HG02973 (cell line): ENCODE data around the gene PLXDC1.
"Not testable (repeated sequence)": the region's sequence is repeated elsewhere in the genome, so short reads cannot be mapped to it uniquely, and the experiment has no call there.

ENCODE experiments used
- ATAC-seq: cut with Tn5 transposase; IDR thresholded peaks from one replicate; pipeline ENCODE4 v1.9.1; 2021; ENCODE audit warnings: moderate library complexity; ENCODE audit not compliant: unreplicated experiment

Gene PLXDC1

DNA sequence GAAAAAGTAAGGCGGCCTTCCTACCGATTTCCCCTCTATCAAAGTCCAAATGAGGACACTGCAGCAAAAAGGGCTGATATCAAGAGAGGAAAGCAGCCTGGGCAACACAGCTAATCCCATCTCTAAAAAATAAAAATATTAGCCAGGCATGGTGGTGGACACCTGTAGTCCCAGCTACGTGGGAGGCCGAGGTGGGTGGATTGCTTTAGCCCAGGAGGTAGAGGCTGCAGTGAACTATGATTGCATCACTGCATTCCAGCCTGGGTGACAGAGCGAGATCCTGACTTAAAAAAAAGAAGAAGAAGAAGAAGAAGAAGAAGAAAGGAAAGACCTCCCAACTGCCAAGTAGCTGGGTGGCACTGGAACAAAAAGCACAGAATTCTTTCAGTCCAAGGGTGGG is 31.6 kb upstream of the PLXDC1 start:
- ATAC-seq = no peak

DNA sequence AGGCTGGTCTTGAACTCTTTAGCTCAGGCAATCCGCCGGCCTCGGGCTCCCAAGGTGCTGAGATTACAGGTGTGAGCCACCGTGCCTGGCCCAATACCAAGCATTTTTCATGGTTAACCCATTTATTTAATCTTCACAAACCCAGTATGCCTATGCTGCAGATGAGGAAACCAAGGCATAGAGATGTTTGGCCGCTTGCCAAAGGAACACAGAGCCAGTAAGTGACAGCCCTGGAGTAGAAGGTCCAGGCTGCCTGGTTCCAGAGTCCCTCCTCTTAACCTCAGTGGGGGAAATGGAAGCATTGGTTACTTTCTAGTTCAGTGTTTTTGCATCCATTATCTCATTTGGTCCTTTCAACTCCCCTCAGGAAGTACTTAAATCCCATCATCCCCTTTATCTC is 29.9 kb upstream of the PLXDC1 start:
- ATAC-seq = no peak

DNA sequence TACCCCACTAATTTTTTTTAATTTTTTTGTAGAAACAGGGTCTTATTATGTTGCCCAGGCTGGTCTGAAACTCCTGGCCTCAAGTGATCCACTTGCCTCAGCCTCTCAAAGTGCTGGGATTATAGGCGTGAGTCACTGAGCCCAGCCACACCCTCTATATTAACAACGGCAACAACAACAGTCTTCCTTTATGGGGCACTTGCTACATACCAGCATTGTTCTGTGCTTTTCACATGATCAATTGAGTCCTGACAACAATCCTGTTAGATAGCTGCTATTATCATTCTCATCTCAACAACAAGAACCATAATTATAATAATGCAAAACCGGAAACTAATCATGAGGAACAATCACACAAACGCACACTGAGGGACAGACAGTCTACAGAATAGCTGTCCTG is 27.1 kb upstream of the PLXDC1 start:
- no peak for ATAC-seq

DNA sequence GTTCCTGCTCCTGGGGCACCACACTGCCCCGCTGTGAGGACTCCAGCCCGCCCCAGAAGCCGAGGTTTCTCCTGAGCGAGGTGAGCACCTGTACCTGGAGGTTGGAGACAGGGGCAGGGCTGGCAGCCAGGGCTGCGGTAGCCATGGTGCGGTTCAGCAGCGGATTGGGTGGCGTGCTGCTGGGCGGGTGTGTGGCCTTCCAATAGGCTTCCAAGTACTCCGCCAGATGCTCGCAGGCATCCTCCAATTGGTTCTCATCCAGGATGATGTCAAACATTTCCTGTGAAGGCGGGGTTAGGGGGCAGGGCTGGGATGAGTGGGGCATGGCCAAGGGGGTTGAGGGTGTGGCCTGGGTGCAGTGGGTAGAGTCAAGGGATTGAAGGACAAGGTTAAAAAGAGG is 25.8 kb upstream of the PLXDC1 start:
- no peak for ATAC-seq

DNA sequence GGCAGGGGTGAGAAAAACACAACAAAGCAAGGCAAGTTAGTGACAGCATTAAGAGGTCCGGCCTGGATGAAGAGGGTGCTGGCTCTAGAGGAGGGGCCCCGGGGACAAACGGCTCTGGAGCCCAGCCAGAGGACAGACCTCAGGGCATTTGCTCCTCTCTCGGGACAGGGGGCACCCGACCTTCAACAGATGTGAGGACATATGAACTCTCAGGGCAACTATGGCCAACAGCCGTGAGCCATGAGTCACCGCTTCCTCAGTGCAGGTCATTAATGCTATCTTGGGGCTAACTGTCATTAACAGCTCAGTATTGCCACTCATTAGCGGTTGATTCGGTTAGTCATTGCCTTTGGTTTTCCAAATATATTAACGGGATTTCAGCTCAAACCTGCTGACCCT is 24.3 kb upstream of the PLXDC1 start:
- ATAC-seq = no peak

DNA sequence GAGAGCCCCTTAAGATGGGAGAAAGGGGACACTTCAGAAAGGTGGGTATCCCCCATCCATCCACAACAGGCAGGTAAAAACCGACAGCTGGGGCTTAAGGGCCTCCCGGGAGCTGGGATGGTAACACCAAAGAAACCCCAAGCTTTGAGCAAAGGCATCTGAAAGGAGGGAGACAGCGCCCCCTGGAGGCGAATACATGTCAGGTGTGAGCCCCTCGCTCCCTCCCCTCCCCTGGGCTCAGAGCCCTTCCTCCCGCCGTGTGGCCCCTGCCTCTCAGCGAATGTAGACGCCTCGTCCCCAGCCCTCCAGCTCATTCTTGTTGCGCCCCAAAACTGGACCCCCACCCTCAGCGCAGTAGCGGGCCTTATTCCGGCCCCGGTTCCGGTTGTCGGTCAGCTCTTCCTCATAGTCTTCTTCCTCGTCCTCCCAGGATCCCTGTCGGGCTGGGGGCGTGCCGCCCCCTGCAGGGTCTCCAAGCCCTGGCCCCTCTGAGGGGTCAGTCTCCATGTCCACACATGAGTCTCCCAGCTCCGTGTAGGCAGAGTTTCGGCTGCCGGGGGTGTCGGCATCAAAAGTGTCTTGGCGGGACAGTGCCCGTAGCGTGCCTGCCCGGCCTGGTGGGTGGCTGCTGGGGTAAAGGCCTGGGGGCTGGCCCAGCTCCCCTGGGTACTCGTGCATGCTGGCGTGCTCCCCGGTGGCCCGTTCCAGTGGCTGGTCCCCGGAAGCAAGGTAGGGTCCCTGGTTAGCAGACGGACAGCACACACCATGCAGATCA is 23.7 kb upstream of the PLXDC1 start:
- no peak for ATAC-seq

DNA sequence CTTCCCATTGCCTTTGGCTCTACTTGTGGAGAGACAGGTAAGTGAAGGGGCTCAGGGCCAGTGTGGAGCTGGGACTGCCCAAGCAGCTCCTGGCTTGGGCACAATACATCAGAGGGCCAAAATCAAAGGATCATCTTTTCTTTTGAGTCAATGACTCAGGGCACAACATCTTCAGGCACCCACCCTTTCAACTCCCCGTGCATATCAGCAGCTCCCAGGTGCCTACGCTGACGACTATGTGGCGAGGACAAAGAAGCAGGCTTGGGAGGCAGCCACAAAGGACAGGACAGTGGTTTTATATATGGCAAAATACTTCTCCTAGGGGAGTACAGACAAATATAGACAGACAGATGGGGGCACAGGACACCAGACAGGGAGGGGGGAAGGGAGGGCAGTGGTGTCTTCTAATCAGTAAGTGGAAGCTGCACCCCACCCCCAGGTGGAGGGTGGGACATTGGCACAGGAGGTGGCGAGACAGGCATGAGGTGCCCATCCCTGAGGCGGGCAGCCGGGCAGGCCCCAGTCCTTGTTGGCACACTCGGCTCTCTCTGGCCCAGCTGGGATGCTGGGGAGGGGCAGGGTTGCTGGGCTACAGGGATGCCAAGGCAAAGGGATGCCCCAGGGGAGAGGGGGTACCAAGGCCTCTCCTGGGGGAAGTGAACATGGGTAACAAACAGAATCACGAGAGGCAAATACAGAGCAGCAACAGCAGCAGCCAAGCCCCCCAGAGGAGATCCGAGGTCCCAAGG is 22.3 kb upstream of the PLXDC1 start:
- ATAC-seq = no peak

DNA sequence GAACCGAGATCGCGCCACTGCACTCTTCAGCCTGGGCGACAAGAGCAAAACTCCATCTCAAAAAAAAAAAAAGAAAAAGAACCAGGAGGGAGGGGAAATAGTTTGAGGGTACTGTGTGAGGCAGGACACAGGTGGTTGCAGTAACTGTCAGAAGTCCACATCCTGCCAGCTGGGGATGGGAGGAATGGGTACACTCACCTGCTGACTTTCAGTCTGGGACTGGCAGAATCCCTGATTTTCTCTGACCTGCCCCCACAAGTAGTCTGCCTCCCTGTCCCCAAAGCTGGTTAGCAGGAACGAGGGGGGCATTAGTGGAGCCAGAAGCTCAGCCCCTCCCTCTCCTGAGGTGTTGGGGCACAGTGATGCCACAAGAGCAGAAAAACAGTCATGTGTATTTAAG is 21.6 kb upstream of the PLXDC1 start:
- ATAC-seq = no peak

DNA sequence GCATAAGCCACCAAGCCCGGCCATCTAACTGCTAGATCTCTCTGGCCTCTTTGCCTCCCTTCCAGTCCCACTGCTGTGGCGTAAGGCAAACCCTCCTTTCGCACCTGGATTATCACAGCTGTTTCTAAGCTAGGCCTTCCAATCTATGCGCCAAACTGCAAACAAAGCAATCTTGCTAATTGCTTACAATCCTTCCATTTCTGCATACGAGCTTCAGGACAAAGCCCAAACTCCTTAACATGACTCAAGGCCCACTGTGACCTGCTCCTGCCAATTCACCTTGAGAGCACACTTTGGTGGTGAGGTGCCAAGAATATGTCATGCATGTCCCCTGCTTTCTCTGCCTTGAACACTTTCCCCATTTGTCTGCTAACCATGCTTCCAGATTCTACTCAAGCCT is 20.5 kb upstream of the PLXDC1 start:
- ATAC-seq = no peak

DNA sequence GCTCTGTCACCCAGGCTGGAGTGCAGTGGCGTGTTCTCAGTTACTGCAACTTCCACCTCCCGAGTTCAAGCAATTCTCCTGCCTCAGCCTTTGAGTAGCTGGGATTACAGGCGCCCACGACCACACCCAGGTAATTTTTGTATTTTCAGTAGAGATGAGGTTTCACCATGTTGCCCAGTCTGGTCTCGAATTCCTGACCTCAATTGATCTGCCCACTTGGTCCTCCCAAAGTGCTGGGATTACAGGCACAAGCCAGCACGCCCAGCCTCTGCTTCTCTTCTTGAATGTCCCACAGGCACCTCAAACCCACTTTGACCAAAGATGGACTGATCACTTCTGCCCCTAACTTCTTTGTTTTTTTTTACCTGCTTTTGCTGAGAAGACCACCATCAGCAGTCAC is 19.1 kb upstream of the PLXDC1 start:
- no peak for ATAC-seq

DNA sequence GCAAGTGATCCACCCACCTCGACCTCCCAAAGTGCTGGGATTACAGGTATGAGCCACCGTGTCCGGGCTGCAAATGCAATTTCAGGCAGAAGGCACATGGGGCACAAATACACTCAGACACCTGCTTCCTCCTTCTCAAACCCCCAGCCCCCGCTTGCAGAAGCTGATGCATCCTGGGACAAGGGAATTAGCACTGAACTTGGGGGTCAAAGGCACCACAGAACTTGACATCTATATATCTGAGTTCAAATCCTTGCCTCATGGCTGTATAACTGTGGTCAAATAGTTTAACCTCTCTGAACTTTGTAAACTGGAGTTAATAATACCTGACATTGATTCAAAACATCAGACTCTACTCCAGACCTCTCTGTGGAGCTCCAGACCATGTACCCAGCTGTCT is 18.7 kb upstream of the PLXDC1 start:
- no peak for ATAC-seq

DNA sequence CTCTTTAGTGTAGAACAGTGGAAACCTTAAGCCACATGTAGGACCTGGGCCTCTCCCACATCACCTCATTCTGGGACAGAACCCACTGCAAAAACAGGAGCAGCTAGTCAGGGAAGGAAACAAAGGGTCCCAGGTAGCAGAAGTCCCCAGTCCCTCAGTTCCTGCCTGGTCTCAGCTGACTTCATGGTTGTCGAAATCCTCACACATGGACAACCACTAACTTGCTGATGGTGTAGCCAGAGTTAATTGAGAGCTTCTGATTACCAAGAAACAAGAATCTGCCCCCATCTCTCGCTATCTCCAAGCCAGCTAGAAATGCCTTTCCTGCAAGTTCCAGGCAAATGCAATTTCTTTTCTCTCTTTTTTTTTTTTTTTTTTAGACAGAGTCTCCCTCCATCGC is 18.1 kb upstream of the PLXDC1 start:
- no peak for ATAC-seq

DNA sequence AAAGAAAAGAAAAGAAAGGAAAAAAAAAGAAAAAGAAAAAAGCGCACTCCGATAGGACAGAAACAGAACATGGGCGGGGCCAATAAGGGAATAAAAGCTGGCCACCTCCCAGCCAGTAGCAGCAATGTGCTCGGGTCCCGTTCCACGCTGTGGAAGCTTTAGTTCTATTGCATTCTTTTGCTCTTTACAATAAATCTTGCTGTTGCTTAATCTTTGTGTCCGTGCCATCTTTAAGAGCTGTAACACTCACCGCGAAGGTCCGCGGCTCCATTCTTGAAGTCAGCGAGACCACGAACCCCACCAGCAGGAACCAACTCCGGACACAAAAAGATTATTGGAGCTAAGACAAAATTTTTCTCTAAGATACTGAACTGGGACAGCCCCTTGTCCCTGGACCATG is 17.7 kb upstream of the PLXDC1 start:
- ATAC-seq = no peak

DNA sequence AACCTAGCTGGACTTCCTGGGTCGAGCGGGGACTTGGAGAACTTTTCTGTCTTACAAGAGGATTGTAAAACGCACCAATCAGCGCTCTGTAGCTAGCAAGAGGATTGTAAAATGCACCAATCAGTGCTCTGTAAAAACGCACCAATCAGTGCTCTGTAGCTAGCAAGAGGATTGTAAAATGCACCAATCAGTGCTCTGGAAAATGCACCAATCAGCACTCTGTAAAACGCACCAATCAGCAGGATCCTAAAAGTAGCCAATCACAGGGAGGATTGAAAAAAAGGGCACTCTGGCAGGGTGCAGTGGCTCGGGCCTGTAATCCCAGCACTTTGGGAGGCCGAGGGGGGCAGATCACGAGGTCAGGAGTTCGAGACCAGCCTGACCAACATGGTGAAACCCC is 17.1 kb upstream of the PLXDC1 start:
- ATAC-seq = not testable (repeated sequence)

DNA sequence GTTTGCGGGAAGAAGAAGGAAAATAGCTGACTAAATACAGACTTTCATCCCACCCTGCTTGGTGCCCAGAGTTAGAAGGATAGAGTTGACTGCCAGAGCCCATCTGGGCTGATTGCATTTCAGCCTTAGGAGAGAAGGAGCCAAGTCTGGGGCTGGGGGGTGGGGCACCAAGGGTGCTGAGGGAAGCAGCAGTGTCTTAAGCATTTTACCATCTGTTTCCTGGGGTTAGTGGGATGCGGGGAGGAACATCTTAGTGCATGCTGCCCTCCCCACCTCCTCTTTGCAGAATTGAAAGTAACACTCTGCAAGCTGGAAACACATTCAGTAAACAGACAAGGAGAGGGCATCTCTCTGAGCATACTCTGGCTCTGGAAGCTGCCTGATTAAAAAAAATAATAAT is 16.0 kb upstream of the PLXDC1 start:
- no peak for ATAC-seq

DNA sequence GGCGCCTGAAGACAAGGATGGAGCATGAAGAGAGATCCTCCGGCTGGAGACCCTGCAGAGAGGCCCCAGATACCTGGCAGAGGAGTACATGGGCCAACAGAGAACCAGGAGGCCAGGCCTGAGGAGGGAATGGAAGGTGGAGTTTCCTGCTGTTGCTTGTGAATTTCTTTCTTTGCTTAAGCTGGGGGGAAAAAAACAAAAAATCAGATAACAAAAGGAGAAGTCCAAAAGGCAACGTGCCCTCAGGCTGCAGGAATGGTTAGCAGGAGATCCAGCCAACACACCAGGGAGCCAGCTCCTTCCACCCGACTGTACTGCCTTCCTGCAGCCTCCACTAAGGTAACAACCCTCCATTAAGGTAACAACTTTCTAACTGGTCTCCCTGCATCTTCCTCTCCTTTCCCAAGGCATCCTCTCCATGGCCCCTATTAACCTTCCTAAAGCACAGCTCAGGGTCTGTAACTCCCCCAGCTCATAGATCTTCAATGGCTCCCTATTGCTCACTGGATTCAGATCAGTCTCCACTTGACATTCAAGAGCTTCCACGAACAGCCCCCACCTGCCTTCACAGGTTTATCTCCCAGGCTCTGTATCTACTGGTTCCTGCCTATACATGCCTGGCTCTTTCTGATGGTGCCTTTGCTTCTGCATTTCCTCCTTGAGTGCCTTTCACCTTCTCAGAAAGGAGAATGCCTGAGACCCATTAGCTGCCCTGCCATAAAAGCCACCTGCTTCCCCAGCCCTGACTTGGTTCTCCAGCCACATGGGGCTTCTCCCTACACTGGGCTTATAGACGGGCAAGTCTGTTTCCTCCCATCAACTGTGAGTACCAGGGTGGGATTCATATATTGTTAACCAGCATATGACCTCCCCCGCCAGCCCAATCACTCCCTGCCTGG is 15.2 kb upstream of the PLXDC1 start:
- no peak for ATAC-seq

DNA sequence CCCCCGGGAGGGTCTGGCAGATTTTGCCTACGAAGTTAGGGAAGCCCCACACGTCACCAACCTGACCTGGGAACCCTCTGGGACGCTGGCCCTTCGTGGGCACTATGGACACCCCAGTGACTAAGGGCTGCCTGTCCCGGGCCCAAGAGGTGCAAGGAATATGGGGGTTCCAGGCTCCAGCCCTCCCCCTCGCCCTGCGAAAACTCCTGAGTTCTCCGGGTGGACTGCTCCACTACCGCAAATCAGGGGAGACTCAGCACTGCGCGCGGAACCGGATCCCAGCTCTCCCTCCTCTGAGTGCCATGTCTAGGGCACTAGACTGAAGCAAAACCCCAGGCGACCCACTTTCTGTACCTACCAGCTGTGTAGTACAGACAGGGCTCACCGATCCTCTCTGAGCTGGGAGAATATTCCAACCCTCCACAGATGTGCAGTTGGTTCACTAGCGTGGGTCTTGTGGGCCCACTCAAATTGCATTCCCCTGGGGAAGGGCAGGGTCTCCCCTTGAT is 14.5 kb upstream of the PLXDC1 start, which contains the start of gene ARL5C:
Gene ARL5C, minus strand, starts transcription at position 321 of the 509 bp plus-strand sequence. CDS start 401 bp downstream, outside the sequence.
- ATAC-seq = no peak

DNA sequence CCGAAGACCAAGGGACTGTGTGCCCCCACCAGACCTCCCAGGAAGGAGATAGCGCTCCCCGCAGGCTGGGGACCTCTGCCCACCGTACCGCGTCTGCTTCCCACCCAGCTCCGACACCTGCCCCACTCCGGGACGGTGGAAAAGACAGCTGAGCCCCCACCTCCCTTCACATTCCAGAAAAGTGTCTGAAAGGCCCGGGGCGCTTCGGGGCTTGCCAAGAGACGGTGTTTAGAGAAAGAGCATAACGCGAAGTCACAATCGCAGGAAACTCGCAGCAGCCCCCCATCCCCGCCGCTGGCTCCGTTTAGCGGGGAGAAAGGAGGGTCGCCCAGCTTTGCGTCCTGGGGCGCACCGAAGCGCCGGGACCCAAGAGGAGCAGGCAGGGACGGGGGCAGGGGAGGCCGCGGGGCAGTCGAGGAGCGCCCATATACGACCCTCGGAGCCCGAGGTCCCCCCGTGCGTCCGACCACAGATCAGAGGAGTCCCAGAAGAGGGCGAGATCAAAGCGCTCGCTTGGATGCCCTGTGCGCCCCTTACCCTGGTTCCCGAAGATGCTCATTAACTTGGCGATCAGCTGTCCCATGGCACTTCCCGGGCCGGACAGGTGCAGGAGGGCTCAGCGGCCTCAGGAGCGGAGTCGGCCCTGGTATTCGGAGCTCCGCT is 13.9 kb upstream of the PLXDC1 start:
- no peak for ATAC-seq

DNA sequence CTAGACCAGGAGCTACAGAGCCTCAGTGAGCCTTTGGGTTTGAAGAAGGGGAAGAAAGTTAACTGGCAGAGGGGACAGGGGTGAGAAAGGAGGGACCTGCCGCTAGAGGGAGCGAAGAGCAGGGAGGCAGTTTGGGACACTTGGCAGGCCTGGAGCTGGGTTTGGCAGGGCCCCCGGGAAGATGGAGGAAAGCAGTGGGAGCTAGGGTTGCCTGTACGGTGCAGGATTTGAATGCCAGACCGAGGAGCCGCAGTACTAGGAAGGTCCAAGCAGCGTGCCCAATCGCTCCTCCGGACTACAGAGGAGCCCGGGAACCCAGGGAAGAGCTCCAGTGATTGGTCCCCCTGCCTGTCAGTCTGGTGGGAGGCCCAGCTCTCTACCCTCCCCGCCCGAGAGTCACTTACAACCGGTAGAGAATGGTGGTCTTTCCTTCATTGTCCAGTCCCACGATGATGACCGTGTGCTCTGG is 13.3 kb upstream of the PLXDC1 start:
- peak; percentile 81 for ATAC-seq

DNA sequence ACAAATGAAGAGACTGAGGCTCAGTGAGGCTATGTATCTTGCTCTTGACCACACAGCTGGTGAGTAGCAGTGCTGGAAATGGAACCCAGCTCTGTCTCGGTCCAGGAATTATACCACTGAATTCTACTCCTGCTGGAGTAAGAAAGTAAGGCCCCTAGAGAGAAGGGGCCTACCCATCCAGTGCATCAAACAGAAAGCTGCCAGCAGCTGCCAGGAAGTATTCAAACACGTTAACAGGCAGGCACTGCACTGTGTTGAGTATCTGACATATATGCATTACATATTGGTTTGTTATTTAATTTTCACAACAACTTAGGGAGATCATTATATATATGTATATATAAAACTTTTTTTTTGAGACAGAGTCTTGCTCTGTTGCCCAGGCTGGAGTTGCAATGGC is 10.5 kb upstream of the PLXDC1 start:
- no peak for ATAC-seq

DNA sequence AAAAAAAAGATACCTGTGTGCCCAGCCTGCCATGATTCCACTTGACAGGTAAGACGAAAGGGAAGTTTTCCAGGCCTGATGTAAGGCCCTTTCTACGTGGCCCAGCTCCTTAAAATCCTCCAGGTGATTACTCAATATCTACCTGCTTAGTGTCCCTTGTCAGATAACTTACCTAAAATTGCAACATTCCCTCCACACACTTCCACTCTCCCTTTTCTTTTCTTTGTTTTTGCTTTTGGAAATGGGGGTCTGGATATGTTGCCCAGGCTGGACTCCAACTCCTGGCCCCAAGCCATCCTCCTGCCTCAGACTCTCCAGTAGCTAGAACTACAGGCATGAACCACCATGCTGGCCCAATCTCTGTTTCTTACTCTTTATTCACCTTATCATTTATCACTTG is 7.2 kb upstream of the PLXDC1 start:
- no peak for ATAC-seq
